Esophagus (tissue), 2 donors: ENCODE data around the gene FERMT2. TPM values are rescaled to one million over a fixed set of nuclear protein-coding genes. Genes with fewer than 3 reads are reported as not detected.
"Not testable (repeated sequence)": the region's sequence is repeated elsewhere in the genome, so short reads cannot be mapped to it uniquely, and the experiment has no call there.

Experiments
- H3K27ac ChIP-seq, 2 donors: one replicate each; pipeline ENCODE4 v1.5.1; 2013; ENCODE audit warnings: low read depth in 2 of 2, mild to moderate bottlenecking in 2 of 2, inconsistent platforms in 1 of 2, low read length in 1 of 2, moderate library complexity in 1 of 2
- H3K27me3 ChIP-seq, 2 donors: one replicate each; pipeline ENCODE4 v1.6.1; 2013; ENCODE audit warnings: low read length in 2 of 2, control low read depth in 1 of 2, mild to moderate bottlenecking in 1 of 2; ENCODE audit not compliant: insufficient read depth in 2 of 2, control insufficient read depth in 1 of 2
- H3K36me3 ChIP-seq, 2 donors: one replicate each; pipeline ENCODE4 v1.6.1; 2013; ENCODE audit warnings: low read length in 1 of 2; ENCODE audit not compliant: control insufficient read depth in 2 of 2, insufficient read depth in 2 of 2
- H3K4me1 ChIP-seq, 2 donors: one replicate each; pipeline ENCODE4 v1.6.1; 2013; ENCODE audit warnings: low read length in 1 of 2; ENCODE audit not compliant: control insufficient read depth in 2 of 2, insufficient read depth in 2 of 2
- H3K4me3 ChIP-seq, 2 donors: one replicate each; pipeline ENCODE4 v1.5.1; 2013; ENCODE audit warnings: low read length in 2 of 2, mild to moderate bottlenecking in 2 of 2, low read depth in 1 of 2, moderate library complexity in 1 of 2
- H3K9me3 ChIP-seq, 2 donors: one replicate each; pipeline ENCODE4 v1.6.1; 2013; ENCODE audit warnings: mild to moderate bottlenecking in 2 of 2, low read depth in 1 of 2, low read length in 1 of 2, moderate library complexity in 1 of 2; ENCODE audit not compliant: control insufficient read depth in 2 of 2, insufficient read depth in 1 of 2
- WGBS, 2 donors: extraction: QIAGEN DNeasy Blood & Tissue Kit; methylation state at CpG; one replicate each; pipeline ENCODE4 v1.1.7; 2013; 5-methylcytosine and 5-hydroxymethylcytosine counted together
- polyA plus RNA-seq, 2 donors: library from polyadenylated mRNA; stranded (reverse); fragments of 200-250 nt; gene quantifications; one replicate each; pipeline ENCODE4 v1.2.3, GENCODE V29; 2013
- donor health status: healthy with polysubstance abuse.
- donor health status: Bipolar disorder and iron deficiency.

The FERMT2 gene
- polyA plus RNA-seq, 2 donors, result 6.5 to 21.5 TPM

DNA sequence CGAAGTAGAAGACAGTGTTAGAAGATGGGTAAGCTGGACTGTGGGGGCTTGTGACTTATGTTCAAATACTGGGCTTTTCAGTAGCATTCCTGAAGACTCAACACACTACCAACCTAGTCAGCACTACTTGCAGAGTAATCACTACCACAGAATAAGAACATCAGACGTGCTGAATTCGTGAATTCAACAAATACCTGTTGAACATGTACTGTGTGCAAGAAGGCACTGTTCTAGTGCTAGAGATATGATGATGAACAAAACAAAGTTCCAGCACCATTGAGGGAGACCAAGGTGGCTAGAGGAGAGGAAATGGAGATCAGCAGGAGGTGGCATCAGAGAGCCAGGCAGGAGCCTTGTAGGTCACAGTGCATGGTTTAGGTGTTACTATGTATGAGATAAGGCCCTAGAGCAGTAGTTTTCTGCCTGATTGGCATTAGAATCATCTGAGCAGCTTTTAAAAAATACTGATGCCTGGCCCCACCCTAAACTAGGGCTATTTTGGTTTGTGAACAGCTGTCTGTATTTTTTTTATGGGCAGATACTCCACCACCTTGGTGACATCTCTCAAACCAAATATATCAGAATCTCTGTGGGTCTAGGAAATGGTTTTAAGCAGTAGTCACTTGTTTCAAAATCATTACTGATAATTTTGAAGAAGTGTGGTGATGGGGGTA is 26.8 kb downstream of the FERMT2 start:
- Histone ChIP-seq H3K9me3 (no peaks in the 10 kb centered on the region), H3K4me1 (no peaks in the 10 kb centered on the region), H3K4me3 (no peak overlapping the region), H3K27ac (no peak overlapping the region), H3K36me3 (no peaks in the 10 kb centered on the region), H3K27me3 (no peaks in the 10 kb centered on the region)
- 54 to 74% methylated on average over 3 of the region's 3 CpGs for WGBS, 2 donors

DNA sequence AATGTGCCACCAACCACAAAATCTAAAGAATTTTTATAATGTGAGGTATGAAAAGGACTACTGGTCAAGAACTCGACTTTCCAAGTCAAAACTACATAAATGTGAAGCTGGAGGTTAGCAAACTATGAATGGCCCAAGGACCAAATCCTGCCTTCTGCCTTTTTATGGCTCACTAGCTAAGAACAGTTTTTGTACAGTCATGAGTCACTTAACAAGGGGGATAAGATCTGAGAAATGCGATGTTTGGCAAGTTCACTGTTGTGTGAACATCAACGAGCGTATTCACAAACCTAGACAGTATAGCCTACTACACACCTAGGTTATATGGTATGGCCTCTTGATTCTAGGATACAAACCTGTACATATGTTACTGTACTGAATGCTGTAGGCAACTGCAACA is 28.2 kb downstream of the FERMT2 start:
- 76 to 81% methylated on average over 4 of the region's 4 CpGs for WGBS, 2 donors
- H3K27ac ChIP-seq, result no peak overlapping the region
- no peaks in the 10 kb centered on the region for H3K4me1 ChIP-seq

DNA sequence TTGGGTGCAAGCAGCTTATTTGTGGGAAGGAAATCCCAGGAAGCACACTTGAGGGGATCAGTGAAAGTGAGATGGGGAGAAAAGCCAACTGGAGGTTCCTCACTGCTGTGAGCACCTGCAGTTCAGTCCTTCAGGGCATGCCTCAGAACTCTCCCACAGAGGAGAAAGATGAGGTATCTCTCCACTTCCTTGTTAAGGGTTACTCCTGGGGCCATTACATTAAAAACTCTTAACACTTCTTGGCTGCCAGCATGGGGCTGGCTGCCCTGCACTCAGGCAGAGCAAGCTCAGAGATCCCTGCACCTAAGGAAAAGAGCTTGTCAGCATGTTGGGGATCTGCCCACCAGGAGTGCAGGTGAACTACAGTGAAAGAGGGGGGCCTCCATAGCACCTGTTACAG is 28.8 kb downstream of the FERMT2 start:
- H3K4me1 ChIP-seq, result no peaks in the 10 kb centered on the region
- H3K36me3 ChIP-seq, result no peaks in the 10 kb centered on the region
- H3K9me3 ChIP-seq, result no peaks in the 10 kb centered on the region
- H3K4me3 ChIP-seq, result no peak overlapping the region
- no peaks in the 10 kb centered on the region for H3K27me3 ChIP-seq
- no peak overlapping the region for H3K27ac ChIP-seq

More for the DNA sequence above, 28.2 kb downstream of the FERMT2 start:
- Histone ChIP-seq H3K36me3 (no peaks in the 10 kb centered on the region), H3K27me3 (no peaks in the 10 kb centered on the region), H3K9me3 (no peaks in the 10 kb centered on the region), H3K4me3 (no peak overlapping the region)

DNA sequence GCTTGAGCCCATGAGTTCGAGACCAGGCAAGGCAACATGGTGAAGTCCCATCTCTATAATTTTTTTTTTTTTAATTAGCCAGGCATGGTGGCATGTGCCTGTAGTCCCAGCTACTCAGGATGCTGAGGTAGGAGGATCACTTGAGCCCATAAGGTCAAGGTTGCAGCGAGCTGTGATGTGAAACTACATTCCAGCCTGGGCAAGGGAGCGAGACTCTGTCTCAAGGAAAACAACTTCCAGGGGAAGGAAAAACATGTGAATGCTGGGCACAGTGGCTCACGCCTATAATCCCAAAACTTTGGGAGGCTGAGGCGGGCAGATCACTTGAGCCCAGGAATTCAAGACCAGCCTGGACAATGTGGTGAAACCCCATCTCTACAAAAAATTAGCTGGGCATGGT is 30.4 kb downstream of the FERMT2 start:
- not testable (repeated sequence) for H3K4me1 ChIP-seq, H3K4me3 ChIP-seq, H3K36me3 ChIP-seq, H3K27ac ChIP-seq, H3K27me3 ChIP-seq, H3K9me3 ChIP-seq
- WGBS, 2 donors, result 91 to 95% methylated on average over 5 of the region's 5 CpGs

DNA sequence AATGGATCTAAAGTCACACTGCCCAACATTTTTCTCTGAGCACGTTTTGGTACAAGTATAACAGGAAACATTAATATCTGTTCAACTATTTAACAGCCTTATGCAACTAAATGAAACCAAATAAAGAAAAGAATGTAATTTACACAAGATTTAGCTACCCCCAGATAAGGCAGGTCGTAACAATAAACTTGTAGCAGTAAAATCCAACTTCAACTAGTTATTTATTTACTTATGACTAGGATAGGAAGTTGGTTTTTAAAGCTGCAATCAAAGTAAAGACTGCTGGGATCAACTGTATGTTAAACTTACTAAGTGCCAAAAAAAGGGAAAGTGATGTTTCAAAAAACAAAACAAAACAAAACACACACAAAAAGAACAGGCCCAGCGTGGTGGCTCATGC is 30.9 kb downstream of the FERMT2 start:
- Histone ChIP-seq H3K4me3 (no peak overlapping the region), H3K27me3 (no peaks in the 10 kb centered on the region), H3K27ac (no peak overlapping the region), H3K36me3 (no peaks in the 10 kb centered on the region), H3K4me1 (no peaks in the 10 kb centered on the region), H3K9me3 (no peaks in the 10 kb centered on the region)
- 40 to 57% methylated on average over 3 of the region's 3 CpGs for WGBS, 2 donors

DNA sequence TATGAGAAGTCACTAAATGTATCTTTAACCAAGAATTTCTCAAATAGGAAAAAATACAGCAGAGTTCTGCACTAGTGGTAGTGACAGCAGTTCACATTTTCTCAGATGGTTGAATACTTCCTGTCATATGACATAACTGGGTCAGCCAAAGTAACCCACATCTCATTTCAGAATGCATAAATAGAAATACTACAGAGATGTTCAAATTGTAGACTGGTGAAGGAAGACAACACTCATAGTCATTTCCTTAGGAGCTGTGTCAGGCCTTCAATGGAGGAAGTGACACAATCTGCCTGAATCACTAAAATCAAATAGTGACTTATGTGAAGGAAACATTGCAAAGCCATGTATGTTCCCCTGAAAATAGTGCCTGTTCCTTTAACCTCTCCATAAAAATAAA is 32.4 kb downstream of the FERMT2 start:
- Histone ChIP-seq H3K27ac (no peak overlapping the region), H3K4me1 (no peaks in the 10 kb centered on the region), H3K27me3 (no peaks in the 10 kb centered on the region), H3K36me3 (no peaks in the 10 kb centered on the region), H3K9me3 (no peaks in the 10 kb centered on the region), H3K4me3 (no peak overlapping the region)

DNA sequence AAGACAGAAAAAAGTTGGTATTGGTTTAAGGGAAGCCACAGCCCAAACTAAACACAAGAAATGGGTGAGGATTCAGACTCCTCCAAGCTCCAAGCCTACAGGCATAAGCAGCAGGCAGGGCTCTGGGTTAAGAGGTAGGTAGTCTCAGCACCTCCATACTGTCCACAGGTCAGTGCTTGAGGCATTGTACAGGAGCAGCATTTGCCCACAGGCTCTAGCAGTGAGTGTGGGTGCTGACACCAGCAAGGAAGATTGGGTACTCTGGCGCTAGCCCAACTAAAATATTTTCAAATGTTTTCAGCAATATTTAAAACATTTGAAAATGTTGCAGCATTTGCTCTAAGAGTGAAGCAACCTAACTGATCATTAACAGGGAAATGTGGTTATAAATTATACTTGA is 33.1 kb downstream of the FERMT2 start:
- H3K27ac ChIP-seq, result no peak overlapping the region
- no peaks in the 10 kb centered on the region for H3K9me3 ChIP-seq
- no peaks in the 10 kb centered on the region for H3K36me3 ChIP-seq
- H3K27me3 ChIP-seq, result no peaks in the 10 kb centered on the region
- no peak overlapping the region for H3K4me3 ChIP-seq
- no peaks in the 10 kb centered on the region for H3K4me1 ChIP-seq
- WGBS, 2 donors, result 78 to 79% methylated on average over 1 of the region's 1 CpG

DNA sequence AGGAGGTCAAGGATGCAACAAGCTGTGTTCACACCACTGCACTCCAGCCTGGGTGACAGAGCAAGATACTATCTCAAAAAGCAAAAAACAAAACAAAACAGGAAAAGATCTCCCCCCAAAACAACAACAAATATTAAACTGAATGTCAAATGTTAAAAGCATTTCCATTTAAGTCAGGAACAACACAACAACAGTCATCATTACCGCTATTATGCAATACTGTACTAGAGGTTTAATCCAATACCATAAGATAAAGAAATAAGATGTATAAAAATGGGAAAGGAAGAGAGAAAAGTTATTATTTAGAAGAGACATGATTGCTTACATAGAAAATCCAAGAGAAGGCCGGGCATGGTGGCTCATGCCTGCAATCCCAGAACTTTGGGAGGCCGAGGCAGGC is 36.6 kb downstream of the FERMT2 start:
- no peak overlapping the region for H3K4me3 ChIP-seq
- H3K27ac ChIP-seq, result no peak overlapping the region
- no peaks in the 10 kb centered on the region for H3K4me1 ChIP-seq
- no peaks in the 10 kb centered on the region for H3K27me3 ChIP-seq
- H3K9me3 ChIP-seq, result no peaks in the 10 kb centered on the region
- 95 to 97% methylated on average over 3 of the region's 3 CpGs for WGBS, 2 donors
- H3K36me3 ChIP-seq, result no peaks in the 10 kb centered on the region

DNA sequence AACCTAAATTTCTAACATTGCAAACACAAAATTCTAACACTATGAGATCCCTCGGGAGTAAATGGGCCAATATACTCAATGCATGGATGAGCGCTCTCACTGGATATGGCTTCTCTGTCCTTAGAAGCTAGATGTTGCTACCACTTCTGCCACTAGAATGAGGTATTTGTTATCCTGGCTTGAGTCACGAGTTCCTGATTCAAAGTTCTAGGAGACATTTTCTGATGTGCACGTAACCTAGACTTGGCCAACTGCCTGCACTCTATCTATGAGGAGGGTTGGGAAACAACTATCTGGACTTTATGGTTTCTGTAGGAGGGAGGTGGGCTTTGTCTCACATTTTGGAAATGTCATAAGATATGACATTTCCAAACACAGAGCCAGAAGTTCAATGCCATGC is 37.6 kb downstream of the FERMT2 start:
- no peak overlapping the region for H3K27ac ChIP-seq
- H3K9me3 ChIP-seq, result no peaks in the 10 kb centered on the region
- H3K36me3 ChIP-seq, result no peaks in the 10 kb centered on the region
- no peaks in the 10 kb centered on the region for H3K27me3 ChIP-seq
- 69 to 71% methylated on average over 4 of the region's 4 CpGs for WGBS, 2 donors
- H3K4me3 ChIP-seq, result no peak overlapping the region
- no peaks in the 10 kb centered on the region for H3K4me1 ChIP-seq

DNA sequence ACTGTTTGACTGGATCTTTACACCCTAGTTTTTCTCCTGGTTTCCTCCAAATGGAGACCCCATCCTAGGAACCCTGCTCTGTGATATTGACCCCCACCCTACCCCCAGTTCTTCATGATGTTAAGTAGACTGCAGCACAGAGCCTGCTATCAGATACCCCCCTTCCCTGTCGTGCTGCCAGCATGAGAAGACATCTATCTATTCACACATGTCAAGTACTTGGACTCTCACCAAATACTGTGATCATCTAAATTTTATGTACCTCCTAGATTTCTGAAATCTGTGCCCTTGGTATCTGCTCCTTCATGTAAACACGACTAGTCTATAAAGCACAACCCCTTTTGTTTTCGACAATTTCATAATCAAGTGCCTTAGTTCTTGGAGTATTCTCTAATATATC is 38.9 kb downstream of the FERMT2 start:
- Histone ChIP-seq H3K4me3 (no peak overlapping the region), H3K36me3 (no peaks in the 10 kb centered on the region), H3K27me3 (no peaks in the 10 kb centered on the region), H3K9me3 (no peaks in the 10 kb centered on the region), H3K27ac (no peak overlapping the region), H3K4me1 (no peaks in the 10 kb centered on the region)
- WGBS, 2 donors, result 72 to 73% methylated on average over 3 of the region's 3 CpGs
